IPS-15b (cell line): ENCODE data around the gene POPDC3.

Experiments used
- H3K27me3 ChIP-seq: one replicate; pipeline ENCODE4 v1.6.1; 2013; ENCODE audit warnings: low read length; ENCODE audit not compliant: control insufficient read depth, insufficient read depth
- H3K36me3 ChIP-seq: one replicate; pipeline ENCODE4 v1.6.1; 2013; ENCODE audit warnings: low read length; ENCODE audit not compliant: control insufficient read depth, insufficient read depth
- H3K4me1 ChIP-seq: one replicate; pipeline ENCODE4 v1.6.1; 2013; ENCODE audit warnings: mild to moderate bottlenecking, low read length; ENCODE audit not compliant: control insufficient read depth, insufficient read depth
- H3K4me3 ChIP-seq: one replicate; pipeline ENCODE4 v1.5.1; 2013; ENCODE audit warnings: low read depth, low read length
- H3K9ac ChIP-seq: one replicate; pipeline ENCODE4 v1.6.1; 2013; ENCODE audit warnings: low read depth, mild to moderate bottlenecking, low read length
- H3K9me3 ChIP-seq: one replicate; pipeline ENCODE4 v1.6.1; 2013; ENCODE audit warnings: mild to moderate bottlenecking, low read length; ENCODE audit not compliant: control insufficient read depth, insufficient read depth

The POPDC3 gene

GRCh38 chr6:105210932-105211531 is 31.2 kb upstream of the POPDC3 start:
- Histone ChIP-seq H3K36me3 (no peaks in the 10 kb centered on the region), H3K4me1 (no peaks in the 10 kb centered on the region), H3K9ac (no peak overlapping the region), H3K4me3 (no peak overlapping the region), H3K27me3 (no peaks in the 10 kb centered on the region), H3K9me3 (no peaks in the 10 kb centered on the region)

- Histone ChIP-seq H3K9ac (no peak overlapping the region), H3K36me3 (no peaks in the 10 kb centered on the region), H3K27me3 (no peaks in the 10 kb centered on the region), H3K4me3 (no peak overlapping the region), H3K4me1 (no peaks in the 10 kb centered on the region), H3K9me3 (no peaks in the 10 kb centered on the region)
Observed at GRCh38 chr6:105209950-105210706, 30.3 kb upstream of the POPDC3 start.

GRCh38 chr6:105207524-105208269 is 27.9 kb upstream of the POPDC3 start:
- Histone ChIP-seq H3K4me3 (no peak overlapping the region), H3K36me3 (no peaks in the 10 kb centered on the region), H3K27me3 (no peaks in the 10 kb centered on the region), H3K9me3 (no peaks in the 10 kb centered on the region), H3K9ac (no peak overlapping the region), H3K4me1 (no peaks in the 10 kb centered on the region)

GRCh38 chr6:105204768-105205167 is 25.0 kb upstream of the POPDC3 start:
- no peaks in the 10 kb centered on the region for H3K36me3 ChIP-seq
- H3K9me3 ChIP-seq: no peaks in the 10 kb centered on the region
- H3K4me1 ChIP-seq: no peaks in the 10 kb centered on the region
- no peaks in the 10 kb centered on the region for H3K27me3 ChIP-seq
- H3K9ac ChIP-seq: no peak overlapping the region
- H3K4me3 ChIP-seq: no peak overlapping the region

- no peaks in the 10 kb centered on the region for H3K36me3 ChIP-seq
- no peaks in the 10 kb centered on the region for H3K27me3 ChIP-seq
- H3K9me3 ChIP-seq: no peaks in the 10 kb centered on the region
- H3K9ac ChIP-seq: no peak overlapping the region
- H3K4me3 ChIP-seq: no peak overlapping the region
- no peaks in the 10 kb centered on the region for H3K4me1 ChIP-seq
Observed at GRCh38 chr6:105204331-105204730, 24.5 kb upstream of the POPDC3 start.

GRCh38 chr6:105202486-105202885 is 22.7 kb upstream of the POPDC3 start:
- Histone ChIP-seq H3K9ac (no peak overlapping the region), H3K27me3 (no peaks in the 10 kb centered on the region), H3K9me3 (no peaks in the 10 kb centered on the region), H3K36me3 (no peaks in the 10 kb centered on the region), H3K4me1 (no peaks in the 10 kb centered on the region), H3K4me3 (no peak overlapping the region)

- Histone ChIP-seq H3K36me3 (no peaks in the 10 kb centered on the region), H3K4me3 (no peak overlapping the region)
Observed at GRCh38 chr6:105200133-105200730, 20.4 kb upstream of the POPDC3 start.

GRCh38 chr6:105199711-105200110 is 19.9 kb upstream of the POPDC3 start:
- Histone ChIP-seq H3K4me1 (no peaks in the 10 kb centered on the region), H3K4me3 (no peak overlapping the region), H3K36me3 (no peaks in the 10 kb centered on the region), H3K9ac (no peak overlapping the region), H3K9me3 (no peaks in the 10 kb centered on the region), H3K27me3 (no peaks in the 10 kb centered on the region)

More at GRCh38 chr6:105200133-105200730, 20.4 kb upstream of the POPDC3 start:
- Histone ChIP-seq H3K4me1 (no peaks in the 10 kb centered on the region), H3K9me3 (no peaks in the 10 kb centered on the region), H3K27me3 (no peaks in the 10 kb centered on the region), H3K9ac (no peak overlapping the region)

GRCh38 chr6:105196076-105196475 is 16.3 kb upstream of the POPDC3 start:
- Histone ChIP-seq H3K9me3 (no peaks in the 10 kb centered on the region), H3K9ac (no peak overlapping the region), H3K36me3 (no peaks in the 10 kb centered on the region)

GRCh38 chr6:105194591-105194990 is 14.8 kb upstream of the POPDC3 start:
- Histone ChIP-seq H3K27me3 (no peaks in the 10 kb centered on the region), H3K9me3 (no peaks in the 10 kb centered on the region), H3K4me1 (no peaks in the 10 kb centered on the region), H3K9ac (no peak overlapping the region), H3K36me3 (no peaks in the 10 kb centered on the region), H3K4me3 (no peak overlapping the region)

More at GRCh38 chr6:105196076-105196475, 16.3 kb upstream of the POPDC3 start:
- no peak overlapping the region for H3K4me3 ChIP-seq
- no peaks in the 10 kb centered on the region for H3K4me1 ChIP-seq
- no peaks in the 10 kb centered on the region for H3K27me3 ChIP-seq

- no peak overlapping the region for H3K4me3 ChIP-seq
- H3K9me3 ChIP-seq: no peaks in the 10 kb centered on the region
- no peak overlapping the region for H3K9ac ChIP-seq
- no peaks in the 10 kb centered on the region for H3K36me3 ChIP-seq
- H3K27me3 ChIP-seq: no peaks in the 10 kb centered on the region
- H3K4me1 ChIP-seq: no peaks in the 10 kb centered on the region
Observed at GRCh38 chr6:105194106-105194505, 14.3 kb upstream of the POPDC3 start.
